ENCODE data around the gene ANKRD36C.
"Not testable (repeated sequence)": the region's sequence is repeated elsewhere in the genome, so short reads cannot be mapped to it uniquely, and the experiment has no call there.

ANKRD36C gene

GRCh38 chr2:95992520-95993272 is 1.1 kb upstream of the ANKRD36C start:
- H3K4me2 ChIP-seq (ENCODE audit: low read depth, low read length): peak overlapping the region; percentile 99
- peak; percentile 66 for TF ChIP-seq CTCF (IDR thresholded peaks at IDR 0.05; ENCODE audit: low read length)
- peak overlapping the region; percentile 79 for H3K4me3 ChIP-seq (ENCODE audit: low read length)
- peak overlapping the region; percentile 100 for H2AFZ ChIP-seq (ENCODE audit: low read length)
- not testable (repeated sequence) for H3K9me3 ChIP-seq (replicated peaks; ENCODE audit: insufficient read depth, low read length); H3F3A ChIP-seq (ENCODE audit: insufficient read depth, low read length); H3K9me2 ChIP-seq (replicated peaks; ENCODE audit: insufficient read depth, low read length); H3K36me3 ChIP-seq (replicated peaks; ENCODE audit: insufficient read depth, low read length); H4K20me1 ChIP-seq (ENCODE audit: insufficient read depth, low read length); H3K27me3 ChIP-seq (replicated peaks; ENCODE audit: insufficient read depth, low read length); H3K4me1 ChIP-seq (ENCODE audit: low read length); H3K79me2 ChIP-seq (ENCODE audit: low read length)
- DNase-seq: peak; percentile 49
- H3K9ac ChIP-seq (ENCODE audit: low read length): peak overlapping the region; percentile 92
- peak overlapping the region; percentile 79; the same call in 1 of the 2 replicates for H3K27ac ChIP-seq (ENCODE audit: low read length)

GRCh38 chr2:95992102-95992501 is 478 bp upstream of the ANKRD36C start:
- not testable (repeated sequence) for H3F3A ChIP-seq (ENCODE audit: insufficient read depth, low read length); H3K79me2 ChIP-seq (ENCODE audit: low read length); H4K20me1 ChIP-seq (ENCODE audit: insufficient read depth, low read length); H3K9me3 ChIP-seq (replicated peaks; ENCODE audit: insufficient read depth, low read length); H3K36me3 ChIP-seq (replicated peaks; ENCODE audit: insufficient read depth, low read length); H3K9me2 ChIP-seq (replicated peaks; ENCODE audit: insufficient read depth, low read length); H3K4me1 ChIP-seq (ENCODE audit: low read length); DNase-seq; H3K27me3 ChIP-seq (replicated peaks; ENCODE audit: insufficient read depth, low read length)
- Histone ChIP-seq H3K9ac (ENCODE audit: low read length) (peak overlapping the region; percentile 92), H2AFZ (ENCODE audit: low read length) (peak overlapping the region; percentile 100; the same call in 1 of the 2 replicates), H3K27ac (ENCODE audit: low read length) (peak overlapping the region; percentile 79; the same call in 1 of the 2 replicates), H3K4me2 (ENCODE audit: low read depth, low read length) (peak overlapping the region; percentile 99; the same call in 1 of the 2 replicates), H3K4me3 (ENCODE audit: low read length) (peak overlapping the region; percentile 79)

GRCh38 chr2:95990884-95991283 is 740 bp downstream of the ANKRD36C start:
- DNase-seq: peak; percentile 6
- not testable (repeated sequence) for H3K4me3 ChIP-seq (ENCODE audit: low read length); H3K79me2 ChIP-seq (ENCODE audit: low read length); H3K9me2 ChIP-seq (replicated peaks; ENCODE audit: insufficient read depth, low read length); H3K9me3 ChIP-seq (replicated peaks; ENCODE audit: insufficient read depth, low read length); H3K36me3 ChIP-seq (replicated peaks; ENCODE audit: insufficient read depth, low read length); H3K9ac ChIP-seq (ENCODE audit: low read length); H2AFZ ChIP-seq (ENCODE audit: low read length); H3K4me1 ChIP-seq (ENCODE audit: low read length); H3K27ac ChIP-seq (ENCODE audit: low read length); H4K20me1 ChIP-seq (ENCODE audit: insufficient read depth, low read length); H3F3A ChIP-seq (ENCODE audit: insufficient read depth, low read length); H3K27me3 ChIP-seq (replicated peaks; ENCODE audit: insufficient read depth, low read length); H3K4me2 ChIP-seq (ENCODE audit: low read depth, low read length)

- H3K27ac ChIP-seq (ENCODE audit: low read length); H4K20me1 ChIP-seq (ENCODE audit: insufficient read depth, low read length); H3K27me3 ChIP-seq (replicated peaks; ENCODE audit: insufficient read depth, low read length); H3K9ac ChIP-seq (ENCODE audit: low read length); H3K4me1 ChIP-seq (ENCODE audit: low read length); H3K79me2 ChIP-seq (ENCODE audit: low read length); H3K9me2 ChIP-seq (replicated peaks; ENCODE audit: insufficient read depth, low read length); H3K9me3 ChIP-seq (replicated peaks; ENCODE audit: insufficient read depth, low read length); DNase-seq; H2AFZ ChIP-seq (ENCODE audit: low read length); H3F3A ChIP-seq (ENCODE audit: insufficient read depth, low read length); H3K4me2 ChIP-seq (ENCODE audit: low read depth, low read length); H3K4me3 ChIP-seq (ENCODE audit: low read length); H3K36me3 ChIP-seq (replicated peaks; ENCODE audit: insufficient read depth, low read length): not testable (repeated sequence)
Observed at GRCh38 chr2:95951662-95952061, 40.0 kb downstream of the ANKRD36C start.

- H3F3A ChIP-seq (ENCODE audit: insufficient read depth, low read length); H3K27me3 ChIP-seq (replicated peaks; ENCODE audit: insufficient read depth, low read length); DNase-seq; H3K27ac ChIP-seq (ENCODE audit: low read length); H4K20me1 ChIP-seq (ENCODE audit: insufficient read depth, low read length); H3K79me2 ChIP-seq (ENCODE audit: low read length); H3K9me3 ChIP-seq (replicated peaks; ENCODE audit: insufficient read depth, low read length); H3K9me2 ChIP-seq (replicated peaks; ENCODE audit: insufficient read depth, low read length); H3K4me1 ChIP-seq (ENCODE audit: low read length); H3K4me2 ChIP-seq (ENCODE audit: low read depth, low read length); H3K4me3 ChIP-seq (ENCODE audit: low read length); H2AFZ ChIP-seq (ENCODE audit: low read length); H3K9ac ChIP-seq (ENCODE audit: low read length); H3K36me3 ChIP-seq (replicated peaks; ENCODE audit: insufficient read depth, low read length): not testable (repeated sequence)
Observed at GRCh38 chr2:95948039-95948438, 43.6 kb downstream of the ANKRD36C start.

- not testable (repeated sequence) for H2AFZ ChIP-seq (ENCODE audit: low read length); H3K9me3 ChIP-seq (replicated peaks; ENCODE audit: insufficient read depth, low read length)
Observed at GRCh38 chr2:95939947-95940346, 51.7 kb downstream of the ANKRD36C start.

GRCh38 chr2:95930740-95931139 is 60.9 kb downstream of the ANKRD36C start:
- H3K9me3 ChIP-seq (replicated peaks; ENCODE audit: insufficient read depth, low read length); H3K36me3 ChIP-seq (replicated peaks; ENCODE audit: insufficient read depth, low read length); H2AFZ ChIP-seq (ENCODE audit: low read length); H3K4me3 ChIP-seq (ENCODE audit: low read length); H3K27me3 ChIP-seq (replicated peaks; ENCODE audit: insufficient read depth, low read length); H3K4me1 ChIP-seq (ENCODE audit: low read length); H3F3A ChIP-seq (ENCODE audit: insufficient read depth, low read length); H3K4me2 ChIP-seq (ENCODE audit: low read depth, low read length); DNase-seq; H4K20me1 ChIP-seq (ENCODE audit: insufficient read depth, low read length); H3K9ac ChIP-seq (ENCODE audit: low read length); H3K9me2 ChIP-seq (replicated peaks; ENCODE audit: insufficient read depth, low read length); H3K79me2 ChIP-seq (ENCODE audit: low read length); H3K27ac ChIP-seq (ENCODE audit: low read length): not testable (repeated sequence)

More at GRCh38 chr2:95939947-95940346, 51.7 kb downstream of the ANKRD36C start:
- not testable (repeated sequence) for H3K4me3 ChIP-seq (ENCODE audit: low read length); H4K20me1 ChIP-seq (ENCODE audit: insufficient read depth, low read length); H3K9me2 ChIP-seq (replicated peaks; ENCODE audit: insufficient read depth, low read length); H3F3A ChIP-seq (ENCODE audit: insufficient read depth, low read length); H3K27me3 ChIP-seq (replicated peaks; ENCODE audit: insufficient read depth, low read length); H3K4me2 ChIP-seq (ENCODE audit: low read depth, low read length); H3K79me2 ChIP-seq (ENCODE audit: low read length); H3K36me3 ChIP-seq (replicated peaks; ENCODE audit: insufficient read depth, low read length); DNase-seq; H3K27ac ChIP-seq (ENCODE audit: low read length); H3K4me1 ChIP-seq (ENCODE audit: low read length); H3K9ac ChIP-seq (ENCODE audit: low read length)

Data from MM.1S (cell line).